Activated CD4-positive, alpha-beta T cell treated with anti-CD3 and anti-CD28 coated beads, Interleukin-2, Interleukin-4, amounts not matched to agents 100 ng/mL and 50 ng/mL, durations not matched to agents 16 hours and 8 hours (primary cell): ENCODE measurements around the gene SMIM28.
A peak's percentile ranks its signal among the peaks of the same experiment; 100 is the strongest.
"Not testable (repeated sequence)": the region's sequence is repeated elsewhere in the genome, so short reads cannot be mapped to it uniquely, and the experiment has no call there.

Experiments used
- DNase-seq: peaks from one replicate; pipeline ENCODE4 v3.0.0-alpha.2; 2020; ENCODE audit warnings: low spot score

The SMIM28 gene

GRCh38 chr6:138377844-138378243 is at the start of gene SMIM28:
Gene SMIM28, plus strand, starts transcription at chr6:138377905. Its CDS starts 168 bp downstream, at chr6:138378073.
- no peak for DNase-seq

GRCh38 chr6:138328210-138328609 is 49.5 kb upstream of the SMIM28 start:
- DNase-seq: peak; percentile 13

- DNase-seq: no peak
These were observed 46.9 kb upstream of the SMIM28 start for GRCh38 chr6:138330763-138331162.

GRCh38 chr6:138331444-138331843 is 46.3 kb upstream of the SMIM28 start:
- DNase-seq: no peak

GRCh38 chr6:138331984-138332383 is 45.7 kb upstream of the SMIM28 start:
- no peak for DNase-seq

GRCh38 chr6:138334000-138334399 is 43.7 kb upstream of the SMIM28 start:
- DNase-seq: no peak

- DNase-seq: no peak
These were observed 42.7 kb upstream of the SMIM28 start for GRCh38 chr6:138334963-138335362.

- no peak for DNase-seq
These were observed 41.5 kb upstream of the SMIM28 start for GRCh38 chr6:138336221-138336620.

GRCh38 chr6:138337076-138337475 is 40.6 kb upstream of the SMIM28 start:
- DNase-seq: no peak

- DNase-seq: no peak
These were observed 38.7 kb upstream of the SMIM28 start for GRCh38 chr6:138339024-138339423.

GRCh38 chr6:138341176-138341575 is 36.5 kb upstream of the SMIM28 start:
- DNase-seq: no peak

GRCh38 chr6:138343112-138343511 is 34.6 kb upstream of the SMIM28 start:
- no peak for DNase-seq

GRCh38 chr6:138345565-138346285 is 32.0 kb upstream of the SMIM28 start:
- no peak for DNase-seq

- DNase-seq: no peak
These were observed 31.2 kb upstream of the SMIM28 start for GRCh38 chr6:138346302-138347195.

- DNase-seq: no peak
These were observed 29.8 kb upstream of the SMIM28 start for GRCh38 chr6:138347864-138348263.

GRCh38 chr6:138349891-138350290 is 27.8 kb upstream of the SMIM28 start:
- no peak for DNase-seq

GRCh38 chr6:138357928-138358327 is 19.8 kb upstream of the SMIM28 start:
- no peak for DNase-seq

- not testable (repeated sequence) for DNase-seq
These were observed 9.0 kb upstream of the SMIM28 start for GRCh38 chr6:138368684-138369083.

GRCh38 chr6:138370631-138371451 is 6.9 kb upstream of the SMIM28 start:
- DNase-seq: no peak

GRCh38 chr6:138371452-138371711 is 6.3 kb upstream of the SMIM28 start:
- no peak for DNase-seq

GRCh38 chr6:138371720-138372119 is 6.0 kb upstream of the SMIM28 start:
- DNase-seq: no peak

- peak; percentile 20 for DNase-seq
These were observed 4.8 kb upstream of the SMIM28 start for GRCh38 chr6:138372711-138373463.
